Transverse colon (tissue), 4 donors: ENCODE results near the gene ALG6. TPM values are rescaled to one million over a fixed set of nuclear protein-coding genes. Genes with fewer than 3 reads are reported as not detected.

Experiments
- DNase-seq: peaks from one replicate; pipeline ENCODE4 v3.0.0-alpha.2; 2019
- H3K27ac ChIP-seq, 4 donors: fragments of 200-600 bp; sonication (generic); 2 replicates each; pipeline ENCODE4 v1.5.1; 2016 to 2018; ENCODE audit warnings: inconsistent platforms in 4 of 4
- H3K27me3 ChIP-seq: fragments of 200-600 bp; sonication (generic); 2 replicates; pipeline ENCODE4 v1.5.1; 2017; ENCODE audit warnings: inconsistent platforms
- H3K36me3 ChIP-seq, 4 donors: fragments of 200-600 bp; sonication (generic); 2 replicates each; pipeline ENCODE4 v1.5.1; 2017 to 2019; ENCODE audit warnings: inconsistent platforms in 4 of 4
- H3K4me1 ChIP-seq, 4 donors: fragments of 200-600 bp; sonication (generic); 2 replicates each; pipeline ENCODE4 v1.5.1; 2017 to 2020; ENCODE audit warnings: inconsistent platforms in 4 of 4
- H3K4me3 ChIP-seq, 4 donors: fragments of 200-600 bp; sonication (generic); 1 replicate in 1 of 4; 2 replicates in 3 of 4; pipeline versions ENCODE4 v1.5.1 to v1.6.1; 2017 to 2019; ENCODE audit warnings: inconsistent platforms in 4 of 4
- H3K9me3 ChIP-seq, 2 donors: fragments of 200-600 bp; sonication (generic); 2 replicates each; pipeline ENCODE4 v1.5.1; 2017 to 2019; ENCODE audit warnings: inconsistent platforms in 2 of 2
- CTCF ChIP-seq, 5 experiments: fragments of 200-600 bp in 3 of 5; fragments of 450-650 bp in 2 of 5; sonication (generic) in 3 of 5; IDR thresholded peaks; 1 replicate in 2 of 5; 2 replicates in 3 of 5; pipeline ENCODE4 v1.5.1; 2016 to 2017; ENCODE audit warnings: antibody characterized with exemption in 5 of 5, inconsistent platforms in 3 of 5, mild to moderate bottlenecking in 2 of 5, moderate library complexity in 1 of 5
- EP300 ChIP-seq: sonication (generic); formaldehyde crosslinking; IDR thresholded peaks from one replicate; pipeline ENCODE4 v1.6.1; 2017; ENCODE audit warnings: antibody characterized with exemption, low read depth
- POLR2A ChIP-seq: fragments of 450-650 bp; IDR thresholded peaks from one replicate; pipeline ENCODE4 v1.6.1; 2016; ENCODE audit warnings: antibody characterized with exemption, mild to moderate bottlenecking, moderate library complexity
- POLR2AphosphoS5 ChIP-seq, 3 donors: sonication (generic); formaldehyde crosslinking; IDR thresholded peaks; one replicate each; pipeline ENCODE4 v1.6.1; 2016; ENCODE audit warnings: antibody characterized with exemption in 3 of 3
- WGBS, 2 donors: methylation state at CpG; one replicate each; pipeline ENCODE4 v1.1.5; 2018; ENCODE audit warnings: low coverage in 1 of 2; 5-methylcytosine and 5-hydroxymethylcytosine counted together
- in situ Hi-C, 4 donors: fragments of 200-750 bp; cut with MboI; loops; one replicate each; pipeline versions ENCODE4 v1.15.0 to v1.15.1; 2017; ENCODE audit warnings: low sequenced_read_pairs in 3 of 4, low pct_ligation_motif_present in 1 of 4, low pct_unique_long_range_greater_than_20kb in 1 of 4
- intact Hi-C: fragments of 100-400 bp; cut with DNase I; formaldehyde crosslinking; loops from one replicate; pipeline ENCODE4 v1.15.1; 2023; ENCODE audit warnings: low total_unique reads
- total RNA-seq, 4 donors: library from RNA; depleted of rRNA; stranded (reverse); fragments of >200 nt; gene quantifications; one replicate each; pipeline ENCODE4 v1.1.0, GENCODE V29; 2016

Gene ALG6
- total RNA-seq, 4 donors from 2014 or later = 0.60 to 20.0 (median 9.3) TPM

DNA sequence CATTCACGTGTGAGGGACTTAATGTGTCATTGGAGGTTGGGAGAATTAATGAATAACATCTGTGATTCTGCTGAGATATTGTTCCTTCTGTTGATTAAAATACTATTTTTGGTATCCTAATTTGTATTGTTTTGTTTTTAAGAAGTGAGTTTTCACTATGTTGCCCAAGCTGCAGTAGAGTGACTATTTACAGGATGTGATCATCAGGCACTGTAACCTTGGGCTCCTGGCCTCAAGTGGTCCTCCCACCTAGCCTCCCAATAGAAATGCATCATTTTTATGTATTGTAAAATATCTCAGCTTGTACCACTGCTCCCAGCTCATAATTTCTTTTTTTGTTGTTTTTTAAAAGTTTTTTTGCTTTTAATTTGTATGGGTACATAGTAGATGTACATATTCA is 14.3 kb downstream of the ALG6 start:
- 92 to 100% methylated on average over 1 of the region's 1 CpG for WGBS, 2 donors

GRCh38 chr1:63401945-63402344 is 34.5 kb downstream of the ALG6 start:
- Histone ChIP-seq H3K27me3 (no peaks in the 10 kb centered on the region), H3K4me3 (no peak overlapping the region), H3K9me3 (no peaks in the 10 kb centered on the region), H3K36me3 (no peaks in the 10 kb centered on the region), H3K4me1 (no peaks in the 10 kb centered on the region), H3K27ac (no peak overlapping the region)
- DNase-seq = no peak
- 72 to 87% methylated on average over 4 of the region's 4 CpGs for WGBS, 2 donors
- in situ Hi-C loops (no loop called here), intact Hi-C loops (no loop called here)
- no peak for TF ChIP-seq POLR2A
- TF ChIP-seq CTCF (IDR thresholded peaks at IDR 0.05) = no peak
- no peak for TF ChIP-seq POLR2AphosphoS5 (IDR thresholded peaks at IDR 0.05)
- no peak for TF ChIP-seq EP300

More for the DNA sequence above, 14.3 kb downstream of the ALG6 start:
- H3K4me3 ChIP-seq = no peak overlapping the region
- H3K27me3 ChIP-seq = no peaks in the 10 kb centered on the region
- intact Hi-C loops (no loop called here), in situ Hi-C loops (no loop called here)
- TF ChIP-seq EP300 (no peak), POLR2A (no peak), POLR2AphosphoS5 (IDR thresholded peaks at IDR 0.05) (no peak), CTCF (IDR thresholded peaks at IDR 0.05) (no peak)
- no peak overlapping the region for H3K27ac ChIP-seq
- H3K9me3 ChIP-seq = no peaks in the 10 kb centered on the region
- peaks cover 0 to 6% (median 3%) of the 10 kb centered on the region in 4 donors for H3K36me3 ChIP-seq
- no peak for DNase-seq
- H3K4me1 ChIP-seq = no peaks in the 10 kb centered on the region

- DNase-seq = no peak
- TF ChIP-seq EP300 (no peak), POLR2A (no peak), POLR2AphosphoS5 (IDR thresholded peaks at IDR 0.05) (no peak), CTCF (IDR thresholded peaks at IDR 0.05) (no peak)
- H3K4me1 ChIP-seq = no peaks in the 10 kb centered on the region
- H3K36me3 ChIP-seq = no peaks in the 10 kb centered on the region
- no peak overlapping the region for H3K27ac ChIP-seq
- in situ Hi-C loops = no loop called here
- WGBS, 2 donors = 51 to 83% methylated on average over 2 to 3 of the region's 3 CpGs
- H3K9me3 ChIP-seq = no peaks in the 10 kb centered on the region
- no peak overlapping the region for H3K4me3 ChIP-seq
- no peaks in the 10 kb centered on the region for H3K27me3 ChIP-seq
- intact Hi-C loops = no loop called here
Measured at GRCh38 chr1:63403386-63403785, 36.0 kb downstream of the ALG6 start.

DNA sequence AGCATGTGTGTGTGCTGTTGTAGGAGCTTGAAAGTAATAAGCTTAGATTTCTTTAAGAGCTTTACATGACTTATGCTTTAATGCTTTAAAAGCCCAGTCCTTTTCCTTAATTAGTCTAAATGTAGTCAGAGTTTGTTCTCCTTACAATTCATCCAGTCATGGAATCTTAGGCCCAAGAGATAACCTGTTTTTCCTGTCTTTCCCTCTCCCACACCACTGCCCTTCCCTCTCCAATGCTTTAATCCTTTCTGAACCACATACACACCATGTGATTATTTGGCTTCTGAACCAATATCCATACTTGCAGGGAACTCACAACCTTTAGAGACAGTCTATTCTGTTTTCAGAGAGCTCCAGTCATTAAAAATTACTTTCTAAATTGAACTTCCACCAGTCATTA is 37.6 kb downstream of the ALG6 start:
- TF ChIP-seq POLR2AphosphoS5 (IDR thresholded peaks at IDR 0.05) (no peak), CTCF (IDR thresholded peaks at IDR 0.05) (no peak), POLR2A (no peak), EP300 (no peak)
- no peaks in the 10 kb centered on the region for H3K27me3 ChIP-seq
- intact Hi-C loops (no loop called here), in situ Hi-C loops (no loop called here)
- no peak overlapping the region for H3K4me3 ChIP-seq
- H3K9me3 ChIP-seq = no peaks in the 10 kb centered on the region
- H3K4me1 ChIP-seq = no peaks in the 10 kb centered on the region
- DNase-seq = no peak
- H3K36me3 ChIP-seq = no peaks in the 10 kb centered on the region
- no peak overlapping the region for H3K27ac ChIP-seq
